Measurements from ENCODE around the gene CT45A3. TPM values are rescaled to one million over a fixed set of nuclear protein-coding genes. Genes with fewer than 3 reads are reported as not detected.
"Not testable (repeated sequence)": the region's sequence is repeated elsewhere in the genome, so short reads cannot be mapped to it uniquely, and the experiment has no call there.

CT45A3 gene
- total RNA-seq, 4 donors from 2014 or later = not detected

DNA sequence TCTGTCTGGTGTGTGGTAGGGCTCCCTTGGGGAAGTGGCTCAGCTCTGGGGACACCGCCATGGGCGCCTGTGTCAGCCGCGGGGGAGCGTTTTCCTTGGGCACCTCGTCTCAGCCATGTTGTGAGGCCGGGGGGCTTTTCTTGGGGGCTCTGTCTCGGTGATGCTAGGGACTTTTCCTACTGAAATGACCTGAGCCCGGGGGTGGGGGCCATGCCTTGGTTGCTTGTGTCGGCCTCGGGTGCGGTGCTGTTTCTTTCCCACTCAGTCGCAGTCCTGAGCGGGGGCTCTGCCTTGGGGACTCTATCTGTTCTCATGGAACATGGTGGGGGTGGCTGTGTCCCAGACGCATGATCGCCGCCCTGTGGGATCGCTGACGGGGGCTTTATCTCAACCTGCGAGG lies 54.2 kb downstream of the CT45A3 start:
- DNase-seq (ENCODE audit: low spot score in 2 of 2) = no peak
- no peaks in the 10 kb centered on the region for H3K9me3 ChIP-seq
- H3K4me3 ChIP-seq = no peak overlapping the region
- no peaks in the 10 kb centered on the region for H3K36me3 ChIP-seq
- H3K27me3 ChIP-seq = no peaks in the 10 kb centered on the region
- no peak for TF ChIP-seq POLR2AphosphoS5 (IDR thresholded peaks at IDR 0.05)
- TF ChIP-seq POLR2A (IDR thresholded peaks at IDR 0.05) = no peak
- TF ChIP-seq EP300 (IDR thresholded peaks at IDR 0.05) = no peak
- no peak for TF ChIP-seq CTCF (IDR thresholded peaks at IDR 0.05)
- 90% methylated on average over 10 of the region's 20 CpGs for WGBS
- no peak overlapping the region for H3K27ac ChIP-seq
- H3K4me1 ChIP-seq = no peaks in the 10 kb centered on the region

DNA sequence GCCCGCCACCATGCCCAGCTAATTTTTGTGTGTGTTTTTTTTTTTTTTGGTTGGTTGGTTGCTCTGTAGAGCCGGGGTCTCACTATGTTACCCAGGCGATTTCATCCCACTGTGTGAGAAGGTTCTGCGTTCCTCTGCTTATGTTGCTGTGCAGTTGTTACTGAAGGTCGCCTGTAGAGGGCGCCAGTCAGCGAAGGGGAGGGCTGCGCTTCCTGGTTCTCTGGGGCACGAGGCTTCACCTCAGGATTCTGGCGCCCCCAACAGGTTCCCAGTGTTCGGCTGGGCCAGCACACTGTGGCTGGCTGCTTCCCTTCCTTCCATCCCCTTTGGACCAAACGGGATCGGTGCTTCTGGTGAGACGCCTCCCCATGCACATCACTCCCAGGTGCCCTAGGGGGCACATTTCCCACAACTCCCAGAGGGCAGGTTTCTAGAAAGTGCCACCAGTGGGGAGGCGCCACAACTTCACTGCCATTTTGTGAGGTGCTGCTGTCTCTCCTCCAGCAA lies 54.8 kb downstream of the CT45A3 start, which contains the start of gene CT45A1:
CT45A1 (plus strand) TSS at position 457 of the 507 bp plus-strand sequence. CDS start 5,302 bp downstream, outside the sequence.
- H3K4me1 ChIP-seq; DNase-seq (ENCODE audit: low spot score in 2 of 2); H3K4me3 ChIP-seq; H3K9me3 ChIP-seq; H3K36me3 ChIP-seq; H3K27me3 ChIP-seq; H3K27ac ChIP-seq: not testable (repeated sequence)
- 76% methylated on average over 8 of the region's 15 CpGs for WGBS

Other genes starting within 250 kb of the CT45A3 start
- 10 to 100 TPM in 2 of 4 donors, 1 to 10 TPM in 2; 9.2 to 28.8 (median 12.6) TPM for gene INTS6L, start 247.5 kb downstream of the CT45A3 start, total RNA-seq
- gene CT45A1, start 54.6 kb downstream of the CT45A3 start, total RNA-seq = not detected
- gene CT45A5, start 17.3 kb upstream of the CT45A3 start, total RNA-seq = not detected
- not detected for gene CT45A6, start 34.6 kb upstream of the CT45A3 start, total RNA-seq
- not detected for gene CT45A2, start 51.8 kb upstream of the CT45A3 start, total RNA-seq
- not detected for gene CT45A7, start 69.1 kb upstream of the CT45A3 start, total RNA-seq
- not detected for gene CT45A8, start 86.3 kb upstream of the CT45A3 start, total RNA-seq
- gene CT45A9, start 103.6 kb upstream of the CT45A3 start, total RNA-seq = not detected
- gene CT45A10, start 125.3 kb upstream of the CT45A3 start, total RNA-seq = not detected
- not detected for gene SAGE1, start 125.5 kb upstream of the CT45A3 start, total RNA-seq
- 10 to 100 TPM; 17.4 to 26.7 (median 23.3) TPM for gene MMGT1, start 205.8 kb upstream of the CT45A3 start, total RNA-seq
- 10 to 100 TPM; 12.5 to 17.1 (median 15.3) TPM for gene SLC9A6, start 217.2 kb upstream of the CT45A3 start, total RNA-seq

Data from suprapubic skin (tissue), 4 donors.